NB4 (cell line): ENCODE measurements around the gene GCFC2.

ENCODE experiments used
- CTCF ChIP-seq: IDR thresholded peaks from one replicate; pipeline ENCODE4 v1.5.1; 2012; ENCODE audit warnings: low read depth, low read length
- POLR2A ChIP-seq: IDR thresholded peaks from 2 replicates; pipeline ENCODE4 v1.6.1; 2011; ENCODE audit warnings: mild to moderate bottlenecking; ENCODE audit not compliant: insufficient read length; ENCODE audit errors: extremely low read depth

GRCh38 chr2:75633620-75634019 lies 77.1 kb downstream of the GCFC2 start:
- no peak for TF ChIP-seq CTCF
- no peak for TF ChIP-seq POLR2A
